Measurements from ENCODE around the gene CCT7.
"Not testable (repeated sequence)": the region's sequence is repeated elsewhere in the genome, so short reads cannot be mapped to it uniquely, and the experiment has no call there.

Gene CCT7

GRCh38 chr2:73233932-73234832 lies at the start of gene CCT7:
Gene CCT7 (plus strand): TSS chr2:73234308. CDS start chr2:73234379, 71 bp downstream.
- DNase-seq = peak; percentile 63 to 72

- DNase-seq = no peak
These were observed 48.1 kb upstream of the CCT7 start for GRCh38 chr2:73185965-73186364.

GRCh38 chr2:73187549-73187948 lies 46.6 kb upstream of the CCT7 start:
- no peak for DNase-seq

- DNase-seq = no peak
These were observed 36.5 kb upstream of the CCT7 start for GRCh38 chr2:73197579-73197978.

GRCh38 chr2:73200281-73200680 lies 33.8 kb upstream of the CCT7 start:
- DNase-seq = not testable (repeated sequence)

- no peak for DNase-seq
These were observed 31.7 kb upstream of the CCT7 start, which contains the start of gene NOTO for GRCh38 chr2:73202156-73203054. Gene NOTO (plus strand): TSS chr2:73202574. CDS start chr2:73202667, 93 bp downstream.

- DNase-seq = no peak
These were observed 30.9 kb upstream of the CCT7 start for GRCh38 chr2:73203055-73203681.

- no peak for DNase-seq
These were observed 28.5 kb upstream of the CCT7 start for GRCh38 chr2:73205611-73206010.

GRCh38 chr2:73208258-73208657 lies 25.9 kb upstream of the CCT7 start:
- DNase-seq = no peak

- DNase-seq = no peak
These were observed 24.1 kb upstream of the CCT7 start for GRCh38 chr2:73210019-73210418.

- no peak for DNase-seq
These were observed 23.4 kb upstream of the CCT7 start for GRCh38 chr2:73210696-73211095.

- no peak for DNase-seq
These were observed 22.0 kb upstream of the CCT7 start for GRCh38 chr2:73212098-73212447.

GRCh38 chr2:73212448-73213176 lies 21.5 kb upstream of the CCT7 start:
- peak; percentile 30 to 67 for DNase-seq

GRCh38 chr2:73214120-73215035 lies 19.7 kb upstream of the CCT7 start, which contains the start of gene SMYD5:
Gene SMYD5 (plus strand): TSS chr2:73214245. CDS start chr2:73214267, 22 bp downstream.
- DNase-seq = peak; percentile 59 to 68

- DNase-seq = no peak
These were observed 18.9 kb upstream of the CCT7 start for GRCh38 chr2:73215254-73215653.

GRCh38 chr2:73217160-73217559 lies 16.9 kb upstream of the CCT7 start:
- DNase-seq = no peak

- DNase-seq = no peak
These were observed 16.3 kb upstream of the CCT7 start for GRCh38 chr2:73217826-73218225.

- no peak for DNase-seq
These were observed 15.8 kb upstream of the CCT7 start for GRCh38 chr2:73218298-73218697.

GRCh38 chr2:73223821-73224220 lies 10.3 kb upstream of the CCT7 start:
- no peak for DNase-seq

GRCh38 chr2:73225513-73226360 lies 8.4 kb upstream of the CCT7 start:
- DNase-seq = no peak
